Kidney (tissue), 14 donors: ENCODE data around the gene MORN1. TPM values are rescaled to one million over a fixed set of nuclear protein-coding genes. Genes with fewer than 3 reads are reported as not detected.

Experiments used
- DNase-seq, 5 donors: peaks; one replicate each; pipeline ENCODE4 v3.0.0-alpha.2; 2013 to 2020
- FAIRE-seq: peaks from 2 replicates; lab custom pipeline; 2012; peaks lifted over from hg19 to GRCh38; lab: Jason Lieb, UNC
- H3K27ac ChIP-seq, 2 donors: one replicate each; pipeline ENCODE4 v1.7.0; 2013; ENCODE audit warnings: low read depth in 2 of 2, low read length in 2 of 2, inconsistent platforms in 1 of 2
- H3K27me3 ChIP-seq: one replicate; pipeline ENCODE4 v1.7.1; 2013; ENCODE audit warnings: low read length, inconsistent platforms; ENCODE audit not compliant: control insufficient read depth, insufficient read depth
- H3K36me3 ChIP-seq, 3 donors: one replicate each; pipeline versions ENCODE4 v1.7.0 to v1.7.1; 2013; ENCODE audit warnings: low read length in 3 of 3, control low read depth in 1 of 3, inconsistent platforms in 1 of 3; ENCODE audit not compliant: insufficient read depth in 3 of 3, control insufficient read depth in 2 of 3
- H3K4me1 ChIP-seq, 3 donors: one replicate each; pipeline versions ENCODE4 v1.7.0 to v1.7.1; 2013; ENCODE audit warnings: low read length in 3 of 3, inconsistent platforms in 1 of 3, low read depth in 1 of 3; ENCODE audit not compliant: control insufficient read depth in 2 of 3, insufficient read depth in 2 of 3
- H3K4me3 ChIP-seq, 3 donors: one replicate each; pipeline versions ENCODE4 v1.7.0 to v1.8.1; 2013; ENCODE audit warnings: low read length in 3 of 3, control low read depth in 1 of 3, inconsistent platforms in 1 of 3
- H3K9ac ChIP-seq, 3 donors: one replicate each; pipeline versions ENCODE4 v1.7.0 to v1.7.1; 2013; ENCODE audit warnings: low read length in 3 of 3, control low read depth in 1 of 3, inconsistent platforms in 1 of 3
- H3K9me3 ChIP-seq, 3 donors: one replicate each; pipeline versions ENCODE4 v1.7.0 to v1.7.1; 2013; ENCODE audit warnings: low read length in 3 of 3, control low read depth in 1 of 3, inconsistent platforms in 1 of 3; ENCODE audit not compliant: control insufficient read depth in 2 of 3, insufficient read depth in 1 of 3
- intact Hi-C: fragments of 100-400 bp; cut with DNase I; formaldehyde crosslinking; loops from one replicate; pipeline ENCODE4 v1.11.1; 2022
- polyA plus RNA-seq: library from polyadenylated mRNA; stranded (reverse); fragments of 350-450 nt; fragmentation: Illumina TruSeq; extraction: RNeasy Lipid Tissue Mini Kit (QIAGEN cat#74804); gene quantifications from one replicate; pipeline ENCODE4 v1.2.3, GENCODE V29; 2014; ENCODE audit warnings: low read depth, low replicate concordance; ENCODE audit not compliant: insufficient read depth
- total RNA-seq: library from RNA; stranded (reverse); fragmentation: NEBNext Ultra II Directional; extraction: Animal tissue kit (Norgen Biotek cat#: 25700); gene quantifications from one replicate; pipeline ENCODE4 v1.2.1, GENCODE V29; 2021
- TF ChIP-seq, protein P1 (sequence below): IDR thresholded peaks from 3 replicates; pipeline ENCODE4 v1.5.1; 2012; ENCODE audit warnings: mild to moderate bottlenecking, moderate library complexity, borderline replicate concordance; ENCODE audit not compliant: insufficient read depth; ENCODE audit errors: extremely low read depth
- donor health status: control.
- donor health status: control.
- donor health status: control.
- donor health status: control.
- donor health status: control.
- donor health status: DM: yes; HTN: yes; CAD: no.
- donor health status: Normal renal cell carcinoma (clear cell type).

The MORN1 gene
- total and polyA plus RNA-seq, 2 donors from 2014 or later: 9.0 to 24.7 TPM

DNA sequence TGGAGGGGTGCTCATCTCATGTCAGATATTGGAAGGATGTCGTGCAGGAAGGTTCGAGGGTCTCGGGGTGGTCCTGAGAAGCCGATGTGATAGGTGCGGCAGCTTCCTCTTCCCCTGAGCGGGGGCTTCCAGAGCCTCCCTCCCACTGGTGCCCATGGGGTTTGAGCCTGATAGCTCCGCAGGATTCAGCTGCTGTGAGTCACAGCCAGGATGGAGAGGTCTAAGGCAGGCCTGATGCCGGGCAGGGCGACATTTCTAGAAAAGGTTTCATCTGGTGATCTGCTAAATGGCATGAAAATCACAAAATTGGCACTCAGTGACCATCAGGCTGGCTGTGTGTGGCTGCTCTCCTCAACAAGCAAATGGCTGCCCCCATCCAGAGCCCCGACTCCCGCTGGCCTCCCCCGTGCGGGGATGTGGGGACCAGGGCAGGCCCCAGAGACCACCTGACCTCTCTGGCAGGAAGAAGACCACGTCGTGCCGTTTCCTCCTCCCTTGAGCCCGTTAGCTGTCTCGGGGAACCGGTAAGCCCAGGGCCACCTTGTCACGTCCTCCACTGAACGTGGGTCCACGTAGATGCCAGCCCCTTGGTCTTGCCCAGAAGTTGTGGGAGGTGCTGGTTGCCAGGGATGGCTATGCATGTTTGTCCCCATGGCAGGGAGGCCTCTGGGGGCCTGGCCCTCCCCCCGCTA, 97.2 kb downstream of the MORN1 start:
- H3K4me3 ChIP-seq: no peak overlapping the region
- H3K36me3 ChIP-seq: no peaks in the 10 kb centered on the region
- intact Hi-C loops: no loop called here
- peaks cover 0 to 40% (median 19%) of the 10 kb centered on the region in 3 donors for H3K4me1 ChIP-seq
- no peak overlapping the region for H3K9ac ChIP-seq
- no peak for DNase-seq
- H3K9me3 ChIP-seq: no peaks in the 10 kb centered on the region
- no peak for FAIRE-seq
- no peaks in the 10 kb centered on the region for H3K27me3 ChIP-seq
- TF ChIP-seq, protein P1, sequence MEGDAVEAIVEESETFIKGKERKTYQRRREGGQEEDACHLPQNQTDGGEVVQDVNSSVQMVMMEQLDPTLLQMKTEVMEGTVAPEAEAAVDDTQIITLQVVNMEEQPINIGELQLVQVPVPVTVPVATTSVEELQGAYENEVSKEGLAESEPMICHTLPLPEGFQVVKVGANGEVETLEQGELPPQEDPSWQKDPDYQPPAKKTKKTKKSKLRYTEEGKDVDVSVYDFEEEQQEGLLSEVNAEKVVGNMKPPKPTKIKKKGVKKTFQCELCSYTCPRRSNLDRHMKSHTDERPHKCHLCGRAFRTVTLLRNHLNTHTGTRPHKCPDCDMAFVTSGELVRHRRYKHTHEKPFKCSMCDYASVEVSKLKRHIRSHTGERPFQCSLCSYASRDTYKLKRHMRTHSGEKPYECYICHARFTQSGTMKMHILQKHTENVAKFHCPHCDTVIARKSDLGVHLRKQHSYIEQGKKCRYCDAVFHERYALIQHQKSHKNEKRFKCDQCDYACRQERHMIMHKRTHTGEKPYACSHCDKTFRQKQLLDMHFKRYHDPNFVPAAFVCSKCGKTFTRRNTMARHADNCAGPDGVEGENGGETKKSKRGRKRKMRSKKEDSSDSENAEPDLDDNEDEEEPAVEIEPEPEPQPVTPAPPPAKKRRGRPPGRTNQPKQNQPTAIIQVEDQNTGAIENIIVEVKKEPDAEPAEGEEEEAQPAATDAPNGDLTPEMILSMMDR: no peak
- no peak overlapping the region for H3K27ac ChIP-seq

DNA sequence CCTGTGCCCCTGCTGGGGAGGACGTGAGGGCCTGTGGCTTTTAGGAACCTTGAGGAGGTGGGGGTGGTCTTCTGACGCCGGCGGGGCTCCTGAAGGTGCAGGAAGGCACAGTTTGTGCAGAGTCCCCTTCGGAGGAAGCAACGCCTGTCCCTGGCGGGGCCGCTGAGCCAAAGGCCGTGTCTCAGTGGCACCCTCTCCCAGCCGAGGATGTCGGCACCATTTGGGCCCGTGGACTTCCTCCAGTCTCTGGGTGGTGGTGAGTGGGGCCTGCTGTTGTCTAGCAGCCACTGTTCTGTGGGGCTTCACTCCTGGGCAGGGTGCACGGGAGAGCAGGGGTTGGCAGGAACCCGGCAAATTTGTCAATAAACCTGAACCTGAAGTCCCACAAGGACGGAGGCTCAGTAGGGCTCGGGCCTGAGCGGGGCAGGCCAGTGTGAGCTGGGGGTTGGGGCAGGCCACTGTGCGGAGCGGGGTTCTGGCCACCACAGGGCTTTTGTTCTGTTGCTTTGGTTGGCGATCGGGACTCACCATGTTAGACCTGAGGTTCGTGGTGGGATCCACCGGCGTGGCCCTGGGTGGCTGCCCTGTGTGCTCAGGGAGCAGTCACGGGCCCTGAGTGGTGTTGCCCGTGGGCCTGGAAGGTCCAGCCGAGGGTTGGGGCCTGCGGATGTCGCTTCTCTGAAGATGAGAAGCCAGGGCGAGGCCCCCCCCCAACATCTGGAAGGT, 98.5 kb downstream of the MORN1 start:
- intact Hi-C loops: no loop called here
- TF ChIP-seq, protein P1: no peak
- DNase-seq: no peak
- Histone ChIP-seq H3K27me3 (no peaks in the 10 kb centered on the region), H3K9ac (no peak overlapping the region), H3K9me3 (no peaks in the 10 kb centered on the region), H3K27ac (peak overlapping the region in 1 of 2 donors; percentile 7), H3K4me1 (peaks cover 0 to 31% (median 13%) of the 10 kb centered on the region in 3 donors), H3K4me3 (no peak overlapping the region), H3K36me3 (no peaks in the 10 kb centered on the region)
- no peak for FAIRE-seq

DNA sequence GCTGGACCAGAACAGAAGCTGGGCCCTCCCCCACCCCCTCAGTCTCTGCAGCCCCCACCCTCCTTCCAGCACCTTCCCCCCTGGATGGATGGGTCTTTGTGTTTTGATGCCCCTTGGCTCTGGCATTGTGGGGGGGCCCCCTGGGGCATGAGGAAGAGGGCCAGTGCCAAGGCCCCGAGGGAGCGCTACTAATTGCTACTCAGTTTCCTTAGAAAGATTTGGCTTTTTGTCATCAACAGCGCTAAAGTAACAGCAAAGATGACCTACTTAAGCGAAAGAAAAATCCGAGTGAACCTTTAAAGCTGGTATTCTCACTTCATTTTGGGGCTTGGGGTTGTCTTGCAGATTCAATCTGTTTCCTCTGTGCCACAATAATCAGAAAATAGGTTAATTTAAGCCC, 99.8 kb downstream of the MORN1 start:
- DNase-seq (no peak), FAIRE-seq (no peak)
- Histone ChIP-seq H3K9me3 (no peaks in the 10 kb centered on the region), H3K27me3 (no peaks in the 10 kb centered on the region), H3K4me1 (peaks cover 0 to 29% (median 13%) of the 10 kb centered on the region in 3 donors), H3K27ac (no peak overlapping the region), H3K9ac (no peak overlapping the region), H3K4me3 (no peak overlapping the region), H3K36me3 (no peaks in the 10 kb centered on the region)
- TF ChIP-seq, protein P1: no peak
- intact Hi-C loops: no loop called here
